Chondrocyte (in vitro differentiated cells): ENCODE data around the gene NIFK. TPM values are rescaled to one million over a fixed set of nuclear protein-coding genes. Genes with fewer than 3 reads are reported as not detected.
A peak's percentile ranks its signal among the peaks of the same experiment; 100 is the strongest.

Experiments
- DNase-seq: peaks from one replicate; pipeline ENCODE4 v3.0.0; 2021; ENCODE audit warnings: mixed read lengths, low spot score
- H3K27ac Mint-ChIP-seq: one replicate; pipeline ENCODE4 v1.8.0; 2021; ENCODE audit warnings: mild to moderate bottlenecking, moderate library complexity, mixed read lengths; ENCODE audit not compliant: unreplicated experiment
- H3K27me3 Mint-ChIP-seq: 2 replicates; pipeline ENCODE4 v1.8.0; 2021; ENCODE audit warnings: low read depth, mixed read lengths
- H3K36me3 Mint-ChIP-seq: 2 replicates; pipeline ENCODE4 v1.8.0; 2021; ENCODE audit warnings: low read depth, mixed read lengths
- H3K4me1 Mint-ChIP-seq: 2 replicates; pipeline ENCODE4 v1.8.0; 2021; ENCODE audit warnings: low read depth, mild to moderate bottlenecking, mixed read lengths
- H3K4me3 Mint-ChIP-seq: one replicate; pipeline ENCODE4 v1.8.0; 2021; ENCODE audit warnings: mild to moderate bottlenecking, moderate library complexity, mixed read lengths; ENCODE audit not compliant: unreplicated experiment
- H3K9me3 Mint-ChIP-seq: 2 replicates; pipeline ENCODE4 v1.8.0; 2021; ENCODE audit warnings: low read depth, mixed read lengths
- CTCF ChIP-seq: fragments of 200-600 bp; sonication (generic); IDR thresholded peaks from 2 replicates; pipeline ENCODE4 v1.5.0; 2021; ENCODE audit warnings: antibody characterized with exemption, mild to moderate bottlenecking, moderate library complexity
- total RNA-seq: library from RNA; stranded (reverse); gene quantifications from 3 replicates; pipeline ENCODE4 v1.2.1, GENCODE V29; 2021

The NIFK gene
- total RNA-seq, 1 donor from 2014 or later: 39.8 TPM

GRCh38 chr2:121766624-121767023 lies 29.9 kb upstream of the NIFK start:
- Mint-ChIP-seq H3K4me1 (no peaks in the 10 kb centered on the region), H3K27ac (no peak overlapping the region), H3K4me3 (no peak overlapping the region), H3K27me3 (no peaks in the 10 kb centered on the region), H3K36me3 (peaks cover 37% of the 10 kb centered on the region), H3K9me3 (no peaks in the 10 kb centered on the region)
- TF ChIP-seq CTCF: no peak
- DNase-seq: no peak

- no peaks in the 10 kb centered on the region for H3K9me3 Mint-ChIP-seq
- H3K27ac Mint-ChIP-seq: no peak overlapping the region
- H3K27me3 Mint-ChIP-seq: no peaks in the 10 kb centered on the region
- DNase-seq: no peak
- H3K4me3 Mint-ChIP-seq: no peak overlapping the region
- peaks cover 42% of the 10 kb centered on the region for H3K36me3 Mint-ChIP-seq
- TF ChIP-seq CTCF: no peak
- no peaks in the 10 kb centered on the region for H3K4me1 Mint-ChIP-seq
Measured at GRCh38 chr2:121764681-121765228, 28.1 kb upstream of the NIFK start.

GRCh38 chr2:121755237-121756111 lies 18.8 kb upstream of the NIFK start, which contains the start of gene TSN:
Gene TSN, plus strand, starts transcription at chr2:121755651. Its CDS starts 129 bp downstream, at chr2:121755780.
- peak within 1 kb of the TSS; percentile 92 for H3K27ac Mint-ChIP-seq
- no peaks in the 10 kb centered on the region for H3K27me3 Mint-ChIP-seq
- H3K4me1 Mint-ChIP-seq: peaks cover 31% of the 10 kb centered on the region
- peaks cover 4% of the 10 kb centered on the region for H3K36me3 Mint-ChIP-seq
- peak within 1 kb of the TSS; percentile 95 for H3K4me3 Mint-ChIP-seq
- H3K9me3 Mint-ChIP-seq: no peaks in the 10 kb centered on the region
- DNase-seq: peak; percentile 99
- TF ChIP-seq CTCF: no peak

- TF ChIP-seq CTCF: no peak
- Mint-ChIP-seq H3K4me3 (peak overlapping the region; percentile 95), H3K27me3 (no peaks in the 10 kb centered on the region), H3K36me3 (peaks cover under 1% of the 10 kb centered on the region), H3K9me3 (no peaks in the 10 kb centered on the region), H3K4me1 (peaks cover 31% of the 10 kb centered on the region), H3K27ac (peak overlapping the region; percentile 83)
- DNase-seq: no peak
Measured at GRCh38 chr2:121754851-121755236, 18.2 kb upstream of the NIFK start.

- no peaks in the 10 kb centered on the region for H3K27me3 Mint-ChIP-seq
- H3K36me3 Mint-ChIP-seq: no peaks in the 10 kb centered on the region
- no peak for DNase-seq
- H3K27ac Mint-ChIP-seq: no peak overlapping the region
- peak; percentile 68 for TF ChIP-seq CTCF
- no peak overlapping the region for H3K4me3 Mint-ChIP-seq
- peaks cover 4% of the 10 kb centered on the region for H3K9me3 Mint-ChIP-seq
- no peaks in the 10 kb centered on the region for H3K4me1 Mint-ChIP-seq
Measured at GRCh38 chr2:121748202-121748601, 11.5 kb upstream of the NIFK start.
